Measurements from ENCODE around the gene ATP1A2.
"Not testable (repeated sequence)": the region's sequence is repeated elsewhere in the genome, so short reads cannot be mapped to it uniquely, and the experiment has no call there.

Gene ATP1A2

DNA sequence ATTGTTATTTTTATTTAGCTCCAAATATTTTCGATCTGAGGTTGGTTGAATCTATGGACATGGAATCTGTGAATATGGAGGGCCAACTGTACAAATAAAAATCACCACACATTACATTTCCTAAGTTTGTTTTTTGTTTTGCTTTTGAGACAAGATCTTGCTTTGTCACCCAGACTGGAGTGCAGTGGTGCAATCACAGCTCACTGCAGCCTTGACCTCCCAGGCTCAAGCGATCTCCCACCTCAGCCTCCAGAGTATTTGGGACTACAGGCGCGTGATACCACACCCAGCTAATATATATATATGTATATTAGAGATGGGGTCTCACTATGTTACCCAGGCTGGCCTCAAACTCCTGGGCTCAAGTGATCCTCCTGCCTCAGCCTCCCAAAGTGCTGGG is 10.8 kb downstream of the ATP1A2 start:
- DNase-seq, result not testable (repeated sequence)

DNA sequence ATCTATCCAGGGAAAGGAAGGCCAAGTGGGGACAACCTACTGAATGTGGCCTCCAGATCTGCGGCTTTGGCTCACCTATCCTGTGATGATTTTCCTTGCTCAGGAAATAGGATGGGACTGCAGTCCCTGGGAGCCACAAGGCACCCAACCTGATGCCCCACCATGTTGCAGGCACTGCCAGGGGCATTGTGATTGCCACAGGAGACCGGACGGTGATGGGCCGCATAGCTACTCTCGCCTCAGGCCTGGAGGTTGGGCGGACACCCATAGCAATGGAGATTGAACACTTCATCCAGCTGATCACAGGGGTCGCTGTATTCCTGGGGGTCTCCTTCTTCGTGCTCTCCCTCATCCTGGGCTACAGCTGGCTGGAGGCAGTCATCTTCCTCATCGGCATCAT is 11.8 kb downstream of the ATP1A2 start:
- DNase-seq, result no peak

GRCh38 chr1:160127865-160128523 is 12.4 kb downstream of the ATP1A2 start:
- no peak for DNase-seq

DNA sequence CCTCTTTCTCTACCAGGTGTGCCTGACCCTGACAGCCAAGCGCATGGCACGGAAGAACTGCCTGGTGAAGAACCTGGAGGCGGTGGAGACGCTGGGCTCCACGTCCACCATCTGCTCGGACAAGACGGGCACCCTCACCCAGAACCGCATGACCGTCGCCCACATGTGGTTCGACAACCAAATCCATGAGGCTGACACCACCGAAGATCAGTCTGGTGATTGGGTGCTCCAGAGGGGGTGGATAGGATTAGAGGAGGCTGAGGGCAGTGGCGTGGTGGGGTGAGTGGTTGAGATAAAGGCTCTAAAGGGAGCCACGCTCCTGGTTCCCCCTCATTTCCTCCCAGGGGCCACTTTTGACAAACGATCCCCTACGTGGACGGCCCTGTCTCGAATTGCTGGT is 13.1 kb downstream of the ATP1A2 start:
- DNase-seq, result no peak

- DNase-seq, result no peak
Observed at GRCh38 chr1:160129046-160129445, 13.5 kb downstream of the ATP1A2 start.

GRCh38 chr1:160129558-160129957 is 14.0 kb downstream of the ATP1A2 start:
- DNase-seq, result no peak

DNA sequence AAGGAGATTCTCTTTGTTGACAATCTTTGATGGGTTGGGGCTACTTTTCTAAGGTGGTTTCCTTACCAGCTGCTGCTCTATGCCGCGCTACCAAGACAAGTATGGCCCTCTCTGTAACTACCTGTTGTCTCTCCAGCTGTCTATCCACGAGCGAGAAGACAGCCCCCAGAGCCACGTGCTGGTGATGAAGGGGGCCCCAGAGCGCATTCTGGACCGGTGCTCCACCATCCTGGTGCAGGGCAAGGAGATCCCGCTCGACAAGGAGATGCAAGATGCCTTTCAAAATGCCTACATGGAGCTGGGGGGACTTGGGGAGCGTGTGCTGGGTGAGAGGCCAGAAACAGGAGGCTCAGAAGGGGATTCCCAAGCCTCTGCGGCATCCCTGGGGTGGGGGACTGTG is 14.4 kb downstream of the ATP1A2 start:
- DNase-seq, result no peak

GRCh38 chr1:160130486-160130885 is 14.9 kb downstream of the ATP1A2 start:
- DNase-seq, result no peak

- no peak for DNase-seq
Observed at GRCh38 chr1:160130939-160131338, 15.4 kb downstream of the ATP1A2 start.

GRCh38 chr1:160131803-160132565 is 16.4 kb downstream of the ATP1A2 start:
- DNase-seq, result no peak

GRCh38 chr1:160133990-160134770 is 18.6 kb downstream of the ATP1A2 start:
- no peak for DNase-seq

- DNase-seq, result no peak
Observed at GRCh38 chr1:160134791-160135572, 19.4 kb downstream of the ATP1A2 start.

DNA sequence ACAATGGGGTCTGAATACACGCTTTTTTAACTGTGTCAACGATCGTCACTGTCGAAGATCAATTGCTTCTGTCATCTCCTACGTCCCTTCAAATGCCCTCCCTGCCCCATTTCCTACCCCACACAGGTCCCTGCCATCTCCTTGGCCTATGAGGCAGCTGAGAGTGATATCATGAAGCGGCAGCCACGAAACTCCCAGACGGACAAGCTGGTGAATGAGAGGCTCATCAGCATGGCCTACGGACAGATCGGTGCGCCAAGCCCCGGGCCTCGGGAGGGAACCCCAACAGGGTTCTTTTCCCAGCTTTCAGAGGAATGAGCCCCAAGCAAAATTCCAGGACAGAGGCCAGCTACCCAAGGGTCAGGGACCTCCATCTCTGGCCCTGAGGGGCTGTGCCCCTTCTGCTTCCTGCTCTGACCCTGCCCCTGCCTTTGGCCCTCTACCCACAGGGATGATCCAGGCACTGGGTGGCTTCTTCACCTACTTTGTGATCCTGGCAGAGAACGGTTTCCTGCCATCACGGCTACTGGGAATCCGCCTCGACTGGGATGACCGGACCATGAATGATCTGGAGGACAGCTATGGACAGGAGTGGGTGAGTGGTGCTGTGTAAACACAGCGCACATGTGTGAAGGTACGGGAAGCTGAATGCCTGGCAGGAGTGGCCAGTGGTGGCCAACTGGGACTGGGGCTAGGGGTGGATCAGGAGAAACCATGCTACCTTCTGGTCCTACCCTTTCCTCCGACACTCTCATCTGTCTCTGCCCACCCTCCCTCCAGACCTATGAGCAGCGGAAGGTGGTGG is 20.8 kb downstream of the ATP1A2 start:
- no peak for DNase-seq

- DNase-seq, result no peak
Observed at GRCh38 chr1:160136926-160137200, 21.3 kb downstream of the ATP1A2 start.

DNA sequence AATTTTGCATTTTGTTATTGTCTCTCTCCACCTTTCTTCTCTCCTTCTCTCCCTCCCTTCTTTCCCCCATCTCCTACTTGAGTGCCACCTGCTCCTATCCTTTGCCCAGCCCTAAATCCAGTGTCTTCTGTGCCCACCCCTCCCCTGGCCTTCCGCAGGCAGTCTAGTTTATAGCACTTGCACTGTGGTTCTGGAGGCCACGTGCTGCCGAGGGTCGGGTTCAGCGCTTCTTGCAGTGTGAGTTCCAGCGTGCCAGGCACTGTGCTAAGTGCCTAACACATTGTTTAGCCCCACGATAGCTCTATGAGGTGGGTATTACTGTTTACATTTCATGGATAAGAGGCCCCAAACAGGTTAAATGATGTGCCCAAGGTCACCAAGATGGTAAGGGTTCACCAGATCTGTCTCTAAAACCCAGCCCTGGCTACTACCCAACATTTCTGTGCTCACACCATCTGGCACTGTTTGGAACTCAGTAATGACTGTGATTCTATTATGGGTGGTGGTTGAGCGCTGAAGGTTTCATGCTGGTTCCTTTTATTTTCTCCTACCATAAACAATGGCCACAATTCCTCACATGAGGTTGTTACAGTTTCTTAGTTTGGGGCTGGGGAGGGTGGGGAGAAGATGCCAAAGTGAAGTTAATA is 21.8 kb downstream of the ATP1A2 start:
- no peak for DNase-seq

- DNase-seq, result no peak
Observed at GRCh38 chr1:160139840-160140239, 24.3 kb downstream of the ATP1A2 start.

GRCh38 chr1:160143695-160144094 is 28.1 kb downstream of the ATP1A2 start:
- no peak for DNase-seq

DNA sequence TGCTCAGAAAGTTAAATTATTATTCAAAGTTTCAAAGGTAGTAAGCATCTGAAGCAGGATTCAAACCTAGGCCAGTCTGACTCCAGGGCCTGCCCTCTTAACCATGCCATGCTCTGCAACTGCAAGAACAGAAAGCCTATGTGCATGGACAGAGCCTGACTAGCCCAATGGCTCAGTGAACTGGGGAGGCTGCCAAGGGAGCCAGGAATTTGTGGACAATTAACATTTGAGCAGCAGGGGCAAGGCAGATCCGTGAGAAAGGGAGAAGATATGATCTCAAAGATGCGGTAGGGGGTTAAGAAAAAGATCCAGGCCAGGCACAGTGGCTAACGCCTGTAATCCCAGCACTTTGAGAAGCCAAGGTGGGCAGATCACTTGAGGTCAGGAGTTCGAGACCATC is 29.4 kb downstream of the ATP1A2 start:
- no peak for DNase-seq

GRCh38 chr1:160146107-160146506 is 30.5 kb downstream of the ATP1A2 start:
- DNase-seq, result no peak

DNA sequence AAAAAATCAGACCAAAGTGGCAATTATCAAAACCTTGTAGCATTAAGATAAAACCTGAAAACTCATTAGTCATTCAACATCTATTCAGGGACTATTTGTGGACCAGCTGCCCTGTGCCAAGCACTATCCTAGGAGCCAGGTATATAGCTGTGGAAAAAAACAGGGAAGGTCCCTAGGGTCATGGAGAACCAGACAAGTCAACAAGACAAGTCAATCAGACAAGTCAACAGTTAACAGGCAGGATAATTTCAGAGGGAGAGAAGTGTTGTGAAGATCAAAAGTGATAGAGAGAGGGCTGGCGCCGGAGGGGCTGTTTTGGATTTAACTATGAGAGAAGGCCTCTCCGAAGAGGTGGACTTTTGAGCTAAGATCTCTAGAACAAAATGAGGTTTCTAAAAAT is 32.6 kb downstream of the ATP1A2 start:
- DNase-seq, result no peak

DNA sequence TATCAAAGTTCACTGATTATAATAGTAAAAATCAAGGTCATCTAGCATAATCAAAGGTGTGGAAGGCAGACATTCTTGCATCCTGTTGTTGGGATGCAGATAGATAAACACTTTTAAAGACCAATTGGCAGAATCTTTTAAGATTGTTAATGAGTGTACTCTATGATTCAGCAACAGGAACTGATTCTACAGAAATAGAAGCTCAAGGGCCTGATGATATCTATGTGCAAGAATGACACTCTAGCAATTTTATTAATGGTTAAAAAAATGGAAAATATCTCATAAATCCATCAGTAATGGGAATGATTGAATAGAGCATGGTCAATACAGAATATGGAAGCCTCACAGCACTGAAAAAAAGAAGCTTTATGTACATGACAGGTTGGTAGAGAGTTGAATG is 33.7 kb downstream of the ATP1A2 start:
- no peak for DNase-seq

DNA sequence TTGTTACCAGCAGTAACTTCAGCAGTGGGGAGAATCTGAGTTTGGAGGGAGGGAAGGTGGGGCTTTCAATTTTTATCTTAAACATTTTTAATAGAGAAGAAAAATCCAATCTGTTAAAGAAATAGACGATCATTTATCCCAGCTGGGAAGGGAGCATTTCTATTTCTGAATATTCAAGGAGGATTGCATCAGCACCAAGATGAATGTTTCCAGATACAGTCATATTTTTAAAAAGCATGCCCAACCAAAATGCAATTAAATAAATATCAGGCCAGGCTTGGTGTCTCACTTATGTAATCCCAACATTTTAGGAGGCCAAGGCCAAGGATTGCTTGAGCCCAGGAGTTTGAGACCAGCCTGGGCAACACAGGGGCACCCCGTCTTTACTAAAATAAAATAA is 34.2 kb downstream of the ATP1A2 start:
- no peak for DNase-seq
